ACC112 (cell line): ENCODE results near the gene TEX264.
A peak's percentile ranks its signal among the peaks of the same experiment; 100 is the strongest.

Experiments
- H2AFZ ChIP-seq: fragments of 200-600 bp; sonication (generic); one replicate; pipeline ENCODE4 v1.6.0; 2017; ENCODE audit warnings: antibody characterized with exemption, low read length; ENCODE audit not compliant: unreplicated experiment
- H3K27ac ChIP-seq: fragments of 200-600 bp; sonication (generic); 2 replicates; pipeline ENCODE4 v1.5.1; 2014; ENCODE audit warnings: low read depth, mild to moderate bottlenecking, antibody characterized with exemption, low read length, moderate library complexity
- H3K27me3 ChIP-seq: fragments of 200-600 bp; sonication (generic); 2 replicates; pipeline ENCODE4 v1.6.1; 2014; ENCODE audit warnings: mild to moderate bottlenecking, antibody characterized with exemption, low read length, moderate library complexity, mixed read lengths; ENCODE audit not compliant: insufficient read depth
- H3K36me3 ChIP-seq: fragments of 200-600 bp; sonication (generic); 2 replicates; pipeline ENCODE4 v1.6.1; 2016; ENCODE audit warnings: mild to moderate bottlenecking, antibody characterized with exemption, low read length, moderate library complexity, mixed read lengths; ENCODE audit not compliant: insufficient read depth
- H3K4me1 ChIP-seq: fragments of 200-600 bp; sonication (generic); one replicate; pipeline ENCODE4 v1.6.1; 2016; ENCODE audit warnings: low read length, mixed read lengths; ENCODE audit not compliant: insufficient read depth, unreplicated experiment, control insufficient read depth
- H3K4me3 ChIP-seq: fragments of 200-600 bp; sonication (generic); 2 replicates; pipeline ENCODE4 v1.5.1; 2014; ENCODE audit warnings: mild to moderate bottlenecking, low read depth, low read length
- H3K79me2 ChIP-seq: fragments of 200-600 bp; sonication (generic); one replicate; pipeline ENCODE4 v1.6.0; 2016; ENCODE audit warnings: low read length; ENCODE audit not compliant: control insufficient read depth, unreplicated experiment, insufficient read depth

The TEX264 gene

DNA sequence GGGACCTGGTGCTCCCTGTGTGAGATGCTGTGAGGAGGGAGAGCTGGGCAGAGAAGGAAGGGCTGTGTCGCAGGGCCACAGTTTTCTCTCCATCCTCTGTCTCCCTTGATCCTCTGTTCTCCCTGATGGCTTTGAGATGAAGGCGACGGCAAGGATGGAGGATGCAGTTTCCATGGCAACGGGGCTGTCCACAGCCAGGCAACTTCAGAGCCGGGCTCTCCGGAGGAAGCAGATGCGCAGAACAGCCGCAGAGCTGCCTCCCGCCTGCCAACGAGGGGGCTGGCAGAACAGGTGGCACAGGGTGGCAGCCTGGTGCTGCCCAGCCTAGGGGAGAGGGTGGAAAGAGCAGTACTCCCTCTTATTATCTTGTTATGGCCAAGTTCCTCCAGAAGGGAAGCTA is 25.9 kb downstream of the TEX264 start:
- Histone ChIP-seq H3K4me3 (no peak overlapping the region), H3K36me3 (no peaks in the 10 kb centered on the region), H3K27me3 (no peaks in the 10 kb centered on the region), H3K79me2 (no peaks in the 10 kb centered on the region), H2AFZ (no peak overlapping the region), H3K27ac (no peak overlapping the region), H3K4me1 (no peaks in the 10 kb centered on the region)

- H3K4me1 ChIP-seq: no peaks in the 10 kb centered on the region
- H3K79me2 ChIP-seq: no peaks in the 10 kb centered on the region
- no peaks in the 10 kb centered on the region for H3K36me3 ChIP-seq
- H3K27ac ChIP-seq: no peak overlapping the region
- H2AFZ ChIP-seq: no peak overlapping the region
- no peak overlapping the region for H3K4me3 ChIP-seq
- no peaks in the 10 kb centered on the region for H3K27me3 ChIP-seq
Measured at GRCh38 chr3:51698209-51698608, 27.2 kb downstream of the TEX264 start.

DNA sequence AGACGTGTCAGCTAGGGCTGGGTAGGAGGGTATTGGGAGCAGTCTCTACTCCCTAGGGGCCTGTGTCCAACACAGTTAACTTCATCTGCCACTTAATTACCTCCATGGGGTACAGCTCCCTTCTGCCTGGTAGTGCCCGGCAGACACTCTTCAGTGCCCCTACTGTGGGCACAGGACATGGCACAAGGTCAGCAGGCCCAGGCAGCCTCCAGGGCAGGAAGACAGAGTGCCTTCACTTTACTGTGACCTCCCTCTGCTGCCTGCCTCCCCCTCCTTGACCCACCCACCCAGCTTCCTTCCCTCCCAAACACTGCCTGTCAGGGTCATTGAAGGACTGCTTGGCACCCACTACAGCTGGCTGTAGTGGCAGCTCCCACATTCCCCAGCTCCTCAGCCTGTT is 29.4 kb downstream of the TEX264 start:
- Histone ChIP-seq H3K4me1 (no peaks in the 10 kb centered on the region), H3K27me3 (no peaks in the 10 kb centered on the region), H3K79me2 (no peaks in the 10 kb centered on the region), H3K27ac (no peak overlapping the region), H2AFZ (no peak overlapping the region), H3K36me3 (no peaks in the 10 kb centered on the region), H3K4me3 (no peak overlapping the region)

GRCh38 chr3:51702156-51702555 is 31.1 kb downstream of the TEX264 start:
- Histone ChIP-seq H3K4me3 (no peak overlapping the region), H3K27me3 (no peaks in the 10 kb centered on the region), H3K4me1 (no peaks in the 10 kb centered on the region), H3K79me2 (no peaks in the 10 kb centered on the region), H2AFZ (no peak overlapping the region), H3K27ac (no peak overlapping the region), H3K36me3 (no peaks in the 10 kb centered on the region)

DNA sequence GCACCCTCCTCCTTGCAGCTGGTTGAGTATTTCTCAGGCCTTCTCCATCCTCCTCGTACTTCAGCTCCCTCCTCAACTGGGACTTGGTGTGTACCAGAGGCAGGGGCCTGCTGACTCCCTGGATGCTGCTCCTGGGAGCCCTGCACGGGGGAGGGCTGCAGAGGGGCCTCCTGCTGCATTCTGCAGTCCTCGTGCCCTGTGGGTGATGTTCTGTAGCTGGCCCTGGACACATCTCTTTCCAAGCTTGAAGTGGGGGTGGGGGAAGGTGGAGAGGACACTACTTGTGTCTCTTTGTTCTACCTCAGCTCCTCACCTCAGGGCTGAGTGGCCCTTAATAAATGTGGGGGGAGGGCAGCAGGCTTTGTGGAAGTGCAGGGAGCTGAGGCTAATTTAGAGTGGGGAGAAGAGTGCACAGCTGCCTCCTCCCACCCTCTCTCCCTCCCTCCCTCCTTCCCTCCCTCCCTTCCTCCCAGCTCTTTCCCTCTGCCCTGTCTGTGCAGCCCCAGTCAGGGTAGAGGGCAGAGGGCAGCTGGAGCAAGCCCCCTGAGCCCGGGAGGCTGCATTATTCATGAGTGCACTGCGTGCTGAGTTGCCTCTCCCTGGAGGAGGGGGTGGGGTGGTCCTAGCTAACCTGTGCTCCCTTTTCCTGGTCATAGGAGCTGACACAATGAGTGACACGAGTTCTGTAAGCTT is 32.2 kb downstream of the TEX264 start:
- Histone ChIP-seq H2AFZ (no peak overlapping the region), H3K79me2 (no peaks in the 10 kb centered on the region), H3K36me3 (no peaks in the 10 kb centered on the region), H3K27ac (no peak overlapping the region), H3K4me1 (no peaks in the 10 kb centered on the region), H3K27me3 (peaks cover 11% of the 10 kb centered on the region), H3K4me3 (no peak overlapping the region)

- Histone ChIP-seq H3K79me2 (no peaks in the 10 kb centered on the region), H3K27ac (no peak overlapping the region)
Measured at GRCh38 chr3:51703761-51704510, 32.9 kb downstream of the TEX264 start.

DNA sequence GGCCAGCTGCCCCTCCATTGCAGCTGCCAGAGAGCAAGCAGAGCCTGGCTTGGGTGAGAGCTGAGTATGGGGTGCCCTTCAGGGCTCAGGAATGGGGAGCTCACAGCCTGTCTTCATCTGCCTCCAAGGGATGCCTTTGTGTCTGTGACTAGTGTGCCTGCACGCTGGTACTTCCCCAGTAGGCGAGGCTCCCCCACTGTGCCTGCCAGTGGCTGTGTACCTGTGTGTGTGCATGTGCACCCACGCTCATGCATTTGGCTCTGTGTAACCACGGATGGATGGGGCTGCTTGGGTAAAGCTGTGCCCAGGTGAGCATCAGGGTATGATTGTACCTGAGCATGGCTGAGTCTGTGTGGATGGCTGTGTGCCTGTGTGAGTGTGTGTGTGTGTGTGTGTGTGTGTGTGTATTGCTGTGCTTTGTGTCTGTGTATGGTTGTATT is 33.5 kb downstream of the TEX264 start:
- no peak overlapping the region for H3K4me3 ChIP-seq
- H3K27me3 ChIP-seq: peaks cover 18% of the 10 kb centered on the region
- H3K27ac ChIP-seq: no peak overlapping the region
- no peak overlapping the region for H2AFZ ChIP-seq
- H3K4me1 ChIP-seq: no peaks in the 10 kb centered on the region
- no peaks in the 10 kb centered on the region for H3K79me2 ChIP-seq
- no peaks in the 10 kb centered on the region for H3K36me3 ChIP-seq

More at GRCh38 chr3:51703761-51704510, 32.9 kb downstream of the TEX264 start:
- Histone ChIP-seq H2AFZ (no peak overlapping the region), H3K36me3 (no peaks in the 10 kb centered on the region), H3K4me1 (no peaks in the 10 kb centered on the region), H3K27me3 (peaks cover 18% of the 10 kb centered on the region), H3K4me3 (no peak overlapping the region)

DNA sequence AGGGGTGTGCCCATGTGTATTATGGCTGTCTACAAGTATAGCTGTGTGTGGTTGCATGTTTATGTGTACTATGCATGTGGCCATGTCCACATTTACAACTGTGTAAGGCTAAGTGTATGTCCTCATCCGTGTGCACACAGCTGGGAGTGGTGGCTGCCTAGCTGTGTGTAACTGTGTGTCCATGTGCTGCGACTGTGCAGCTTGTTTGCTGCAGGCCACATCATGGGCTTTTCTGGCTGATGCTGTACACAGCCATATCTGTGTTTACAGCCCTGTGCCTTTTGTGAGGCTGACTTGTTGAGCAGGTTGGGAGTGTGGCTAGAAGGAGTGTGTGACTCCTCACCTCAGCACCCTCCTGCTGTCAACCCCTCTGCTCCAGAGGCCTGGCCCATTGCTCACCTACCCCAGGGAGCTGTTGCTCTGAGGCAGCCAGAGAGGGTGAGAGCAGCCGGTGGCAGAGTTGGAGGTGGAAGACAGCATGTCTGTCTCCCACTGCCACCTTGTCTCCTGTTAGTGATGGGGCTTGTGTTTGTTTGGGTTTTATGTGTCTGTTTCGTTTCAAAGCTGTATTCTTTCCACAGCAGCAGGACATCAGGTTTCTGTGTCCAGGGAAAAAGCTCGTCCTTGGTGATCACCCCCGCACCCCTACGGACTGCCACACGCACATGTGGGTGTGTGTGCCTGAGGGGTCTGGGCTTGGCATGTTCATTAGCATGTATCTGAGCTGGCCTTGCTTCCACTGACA is 34.4 kb downstream of the TEX264 start:
- no peak overlapping the region for H2AFZ ChIP-seq
- peaks cover 18% of the 10 kb centered on the region for H3K27me3 ChIP-seq

DNA sequence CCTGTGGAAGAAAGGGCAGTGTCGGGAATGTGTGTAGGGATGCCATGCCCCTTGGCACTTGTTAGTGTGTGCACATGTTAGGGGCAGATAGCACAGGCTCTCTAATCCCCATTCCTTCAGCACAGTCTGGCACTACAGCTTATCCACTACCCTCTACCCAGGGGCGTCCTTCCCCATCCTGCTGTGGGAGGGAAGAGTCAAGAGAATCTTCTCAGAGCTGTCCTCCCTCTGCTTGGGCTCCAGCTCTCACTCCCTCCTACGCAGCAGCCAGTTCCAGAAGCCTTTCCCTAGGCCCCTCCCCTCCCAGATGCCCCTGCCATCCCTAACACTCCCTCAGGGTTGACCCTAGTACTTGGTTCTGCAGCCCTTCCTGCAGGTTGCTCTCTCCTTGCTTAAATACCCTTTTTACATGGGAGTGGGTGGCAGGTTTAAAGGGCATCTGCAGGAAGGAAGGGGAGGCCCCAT is 35.0 kb downstream of the TEX264 start:
- Histone ChIP-seq H3K27ac (no peak overlapping the region), H3K27me3 (peaks cover 18% of the 10 kb centered on the region), H3K4me1 (no peaks in the 10 kb centered on the region), H3K36me3 (no peaks in the 10 kb centered on the region), H3K4me3 (no peak overlapping the region), H3K79me2 (no peaks in the 10 kb centered on the region), H2AFZ (no peak overlapping the region)

More for the DNA sequence above, 34.4 kb downstream of the TEX264 start:
- no peak overlapping the region for H3K4me3 ChIP-seq
- no peaks in the 10 kb centered on the region for H3K36me3 ChIP-seq
- no peak overlapping the region for H3K27ac ChIP-seq
- H3K79me2 ChIP-seq: no peaks in the 10 kb centered on the region
- H3K4me1 ChIP-seq: no peaks in the 10 kb centered on the region

DNA sequence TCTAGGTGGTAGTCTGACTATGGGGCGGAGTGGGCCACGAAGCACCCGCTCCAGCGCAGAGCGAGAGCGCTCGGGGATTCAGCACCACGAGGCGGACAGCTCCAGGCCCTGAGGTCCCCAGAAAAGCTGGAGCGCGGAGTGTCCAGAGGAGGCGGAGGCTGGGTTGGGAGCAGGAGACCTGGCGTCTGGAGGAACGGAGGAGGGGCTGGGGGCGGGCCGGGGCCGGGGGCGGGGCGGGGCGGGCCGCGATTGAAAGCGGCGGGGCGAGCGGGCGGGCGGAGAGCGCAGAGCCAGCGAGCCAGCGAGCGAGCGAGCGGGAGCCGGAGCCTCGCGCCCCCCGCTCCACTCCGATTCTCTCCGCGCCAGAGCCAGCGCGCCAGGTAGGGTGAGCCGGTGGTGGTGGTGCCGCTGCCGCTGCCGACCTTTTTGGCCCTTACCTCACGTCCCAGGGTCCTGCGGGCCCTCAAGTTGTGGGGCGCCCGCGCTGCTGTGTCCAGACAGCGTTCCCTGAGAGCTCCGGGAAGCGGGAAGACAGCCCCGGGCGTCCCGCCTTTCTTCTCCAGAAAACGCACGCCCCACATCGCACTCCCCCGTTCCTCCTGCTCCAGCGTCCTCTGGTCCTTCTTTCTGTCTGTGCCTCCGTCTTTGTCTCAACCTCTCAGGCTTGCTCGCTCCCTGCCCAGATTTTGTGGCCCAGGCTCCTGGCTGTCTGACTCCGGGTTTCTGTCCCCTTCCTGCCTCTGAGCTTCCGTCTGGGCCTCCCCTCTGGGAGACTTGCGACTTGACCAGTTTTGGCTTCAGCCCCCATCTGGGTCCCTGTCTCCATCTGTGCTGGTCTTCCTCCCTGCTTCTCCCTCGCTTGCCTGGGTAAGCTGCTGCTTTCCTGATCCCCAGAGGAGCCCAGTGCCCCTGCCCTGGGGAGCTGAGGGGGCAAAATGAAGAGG is 36.0 kb downstream of the TEX264 start, which contains the start of gene GRM2:
Gene GRM2 (plus strand): TSS at position 281 of the 944 bp plus-strand sequence. CDS start 1,916 bp downstream, outside the sequence.
- H3K27me3 ChIP-seq: peaks cover 18% of the 10 kb centered on the region
- no peaks in the 10 kb centered on the region for H3K79me2 ChIP-seq
- no peak within 1 kb of the TSS for H3K27ac ChIP-seq
- H3K36me3 ChIP-seq: no peaks in the 10 kb centered on the region
- no peaks in the 10 kb centered on the region for H3K4me1 ChIP-seq
- H2AFZ ChIP-seq: no peak within 1 kb of the TSS
- peak within 1 kb of the TSS; percentile 60 for H3K4me3 ChIP-seq
